ENCODE measurements around the gene DCAF11. TPM values are rescaled to one million over a fixed set of nuclear protein-coding genes. Genes with fewer than 3 reads are reported as not detected.

The DCAF11 gene
- total and polyA plus RNA-seq, 2 of the 13 experiments (the other 11 are each of a cell fraction or from before 2014, with no cell fraction given) = 150 to 257 TPM

GRCh38 chr14:24102357-24103048 lies 12.1 kb upstream of the DCAF11 start (continued):
- TF ChIP-seq, protein P1, sequence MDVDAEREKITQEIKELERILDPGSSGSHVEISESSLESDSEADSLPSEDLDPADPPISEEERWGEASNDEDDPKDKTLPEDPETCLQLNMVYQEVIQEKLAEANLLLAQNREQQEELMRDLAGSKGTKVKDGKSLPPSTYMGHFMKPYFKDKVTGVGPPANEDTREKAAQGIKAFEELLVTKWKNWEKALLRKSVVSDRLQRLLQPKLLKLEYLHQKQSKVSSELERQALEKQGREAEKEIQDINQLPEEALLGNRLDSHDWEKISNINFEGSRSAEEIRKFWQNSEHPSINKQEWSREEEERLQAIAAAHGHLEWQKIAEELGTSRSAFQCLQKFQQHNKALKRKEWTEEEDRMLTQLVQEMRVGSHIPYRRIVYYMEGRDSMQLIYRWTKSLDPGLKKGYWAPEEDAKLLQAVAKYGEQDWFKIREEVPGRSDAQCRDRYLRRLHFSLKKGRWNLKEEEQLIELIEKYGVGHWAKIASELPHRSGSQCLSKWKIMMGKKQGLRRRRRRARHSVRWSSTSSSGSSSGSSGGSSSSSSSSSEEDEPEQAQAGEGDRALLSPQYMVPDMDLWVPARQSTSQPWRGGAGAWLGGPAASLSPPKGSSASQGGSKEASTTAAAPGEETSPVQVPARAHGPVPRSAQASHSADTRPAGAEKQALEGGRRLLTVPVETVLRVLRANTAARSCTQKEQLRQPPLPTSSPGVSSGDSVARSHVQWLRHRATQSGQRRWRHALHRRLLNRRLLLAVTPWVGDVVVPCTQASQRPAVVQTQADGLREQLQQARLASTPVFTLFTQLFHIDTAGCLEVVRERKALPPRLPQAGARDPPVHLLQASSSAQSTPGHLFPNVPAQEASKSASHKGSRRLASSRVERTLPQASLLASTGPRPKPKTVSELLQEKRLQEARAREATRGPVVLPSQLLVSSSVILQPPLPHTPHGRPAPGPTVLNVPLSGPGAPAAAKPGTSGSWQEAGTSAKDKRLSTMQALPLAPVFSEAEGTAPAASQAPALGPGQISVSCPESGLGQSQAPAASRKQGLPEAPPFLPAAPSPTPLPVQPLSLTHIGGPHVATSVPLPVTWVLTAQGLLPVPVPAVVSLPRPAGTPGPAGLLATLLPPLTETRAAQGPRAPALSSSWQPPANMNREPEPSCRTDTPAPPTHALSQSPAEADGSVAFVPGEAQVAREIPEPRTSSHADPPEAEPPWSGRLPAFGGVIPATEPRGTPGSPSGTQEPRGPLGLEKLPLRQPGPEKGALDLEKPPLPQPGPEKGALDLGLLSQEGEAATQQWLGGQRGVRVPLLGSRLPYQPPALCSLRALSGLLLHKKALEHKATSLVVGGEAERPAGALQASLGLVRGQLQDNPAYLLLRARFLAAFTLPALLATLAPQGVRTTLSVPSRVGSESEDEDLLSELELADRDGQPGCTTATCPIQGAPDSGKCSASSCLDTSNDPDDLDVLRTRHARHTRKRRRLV (CRISPR knock-in tag; IDR thresholded peaks at IDR 0.05) = no peak
- TF ChIP-seq PAWR (CRISPR knock-in tag; IDR thresholded peaks at IDR 0.05; ENCODE audit: borderline replicate concordance) (no peak), RBFOX2 (IDR thresholded peaks at IDR 0.05; ENCODE audit: low read depth, low read length) (peak; percentile 52), HBP1 (CRISPR knock-in tag; IDR thresholded peaks at IDR 0.05; ENCODE audit: low read depth) (no peak)
- TF ChIP-seq, protein P2, sequence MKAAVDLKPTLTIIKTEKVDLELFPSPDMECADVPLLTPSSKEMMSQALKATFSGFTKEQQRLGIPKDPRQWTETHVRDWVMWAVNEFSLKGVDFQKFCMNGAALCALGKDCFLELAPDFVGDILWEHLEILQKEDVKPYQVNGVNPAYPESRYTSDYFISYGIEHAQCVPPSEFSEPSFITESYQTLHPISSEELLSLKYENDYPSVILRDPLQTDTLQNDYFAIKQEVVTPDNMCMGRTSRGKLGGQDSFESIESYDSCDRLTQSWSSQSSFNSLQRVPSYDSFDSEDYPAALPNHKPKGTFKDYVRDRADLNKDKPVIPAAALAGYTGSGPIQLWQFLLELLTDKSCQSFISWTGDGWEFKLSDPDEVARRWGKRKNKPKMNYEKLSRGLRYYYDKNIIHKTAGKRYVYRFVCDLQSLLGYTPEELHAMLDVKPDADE (CRISPR knock-in tag; IDR thresholded peaks at IDR 0.05) = no peak
